Mesenchymal stem cell (in vitro differentiated cells and primary cell): ENCODE results near the gene ATP8B1.
"Not testable (repeated sequence)": the region's sequence is repeated elsewhere in the genome, so short reads cannot be mapped to it uniquely, and the experiment has no call there.

Experiments used
- DNase-seq: peaks from one replicate; pipeline ENCODE4 v3.0.0-alpha.2; 2013
- H2AFZ ChIP-seq: one replicate; pipeline ENCODE4 v1.6.1; 2013; ENCODE audit warnings: low read depth, mild to moderate bottlenecking, control low read depth, inconsistent platforms, low read length, moderate library complexity
- H2AK5ac ChIP-seq: 2 replicates; pipeline ENCODE4 v1.6.1; 2013; ENCODE audit warnings: low read length, moderate library complexity, mild to moderate bottlenecking, inconsistent platforms; ENCODE audit not compliant: severe bottlenecking
- H2BK120ac ChIP-seq: one replicate; pipeline ENCODE4 v1.6.1; 2013; ENCODE audit warnings: low read depth, mild to moderate bottlenecking, inconsistent platforms, low read length, moderate library complexity
- H2BK12ac ChIP-seq, 2 experiments: one replicate each; pipeline ENCODE4 v1.6.1; 2013; ENCODE audit warnings: inconsistent platforms in 2 of 2, low read length in 2 of 2, mild to moderate bottlenecking in 2 of 2, moderate library complexity in 2 of 2, control low read depth in 1 of 2
- H2BK15ac ChIP-seq: one replicate; pipeline ENCODE4 v1.6.1; 2013; ENCODE audit warnings: mild to moderate bottlenecking, low read depth, inconsistent platforms; ENCODE audit not compliant: poor library complexity, severe bottlenecking
- H2BK5ac ChIP-seq: 2 replicates; pipeline ENCODE4 v1.6.1; 2013; ENCODE audit warnings: low read depth, mild to moderate bottlenecking, low read length, control low read depth, inconsistent platforms; ENCODE audit not compliant: poor library complexity, severe bottlenecking
- H3K14ac ChIP-seq, 2 experiments: one replicate each; pipeline ENCODE4 v1.6.1; 2013; ENCODE audit warnings: inconsistent platforms in 2 of 2, low read length in 2 of 2, control low read depth in 1 of 2, mild to moderate bottlenecking in 1 of 2, moderate library complexity in 1 of 2
- H3K18ac ChIP-seq, 2 experiments: one replicate each; pipeline ENCODE4 v1.6.1; 2013; ENCODE audit warnings: inconsistent platforms in 2 of 2, low read length in 2 of 2, control low read depth in 1 of 2, low read depth in 1 of 2, mild to moderate bottlenecking in 1 of 2
- H3K23ac ChIP-seq, 2 experiments: one replicate each; pipeline ENCODE4 v1.6.1; 2013; ENCODE audit warnings: inconsistent platforms in 2 of 2, low read length in 2 of 2, mild to moderate bottlenecking in 2 of 2, moderate library complexity in 2 of 2, control low read depth in 1 of 2
- H3K27ac ChIP-seq: 2 replicates; pipeline ENCODE4 v1.5.1; 2013; ENCODE audit warnings: mild to moderate bottlenecking, moderate library complexity, low read length, control low read depth, inconsistent platforms; ENCODE audit not compliant: poor library complexity, severe bottlenecking
- H3K27me3 ChIP-seq, 2 experiments: 2 replicates each; pipeline versions ENCODE4 v1.6.1 to v1.7.0; 2013; ENCODE audit warnings: low read length in 2 of 2, mild to moderate bottlenecking in 2 of 2, moderate library complexity in 2 of 2, control low read depth in 1 of 2, inconsistent platforms in 1 of 2; ENCODE audit not compliant: control insufficient read depth in 1 of 2, insufficient read depth in 1 of 2
- H3K36me3 ChIP-seq, 2 experiments: 2 replicates each; pipeline versions ENCODE4 v1.6.1 to v1.7.0; 2013; ENCODE audit warnings: low read length in 2 of 2, control low read depth in 1 of 2, inconsistent platforms in 1 of 2, low read depth in 1 of 2, mild to moderate bottlenecking in 1 of 2; ENCODE audit not compliant: insufficient read depth in 2 of 2, control insufficient read depth in 1 of 2
- H3K4ac ChIP-seq, 2 experiments: one replicate each; pipeline ENCODE4 v1.6.1; 2013; ENCODE audit warnings: inconsistent platforms in 2 of 2, low read length in 2 of 2, mild to moderate bottlenecking in 2 of 2, moderate library complexity in 2 of 2, control low read depth in 1 of 2, low read depth in 1 of 2
- H3K4me1 ChIP-seq: 2 replicates; pipeline ENCODE4 v1.6.1; 2013; ENCODE audit warnings: low read depth, low read length, control low read depth; ENCODE audit not compliant: control insufficient read depth, insufficient read depth
- H3K4me2 ChIP-seq: 2 replicates; pipeline ENCODE4 v1.6.1; 2013; ENCODE audit warnings: low read length, mild to moderate bottlenecking, inconsistent platforms; ENCODE audit not compliant: poor library complexity, severe bottlenecking
- H3K4me3 ChIP-seq, 2 experiments: 2 replicates each; pipeline versions ENCODE4 v1.5.1 to v1.7.0; 2013; ENCODE audit warnings: low read length in 2 of 2, mild to moderate bottlenecking in 2 of 2, control low read depth in 1 of 2, low read depth in 1 of 2; ENCODE audit not compliant: insufficient read depth in 1 of 2
- H3K79me1 ChIP-seq: replicated peaks from 2 replicates; pipeline ENCODE4 v1.6.1; 2013; ENCODE audit warnings: mild to moderate bottlenecking, control low read depth, low read length, inconsistent platforms; ENCODE audit not compliant: poor library complexity, severe bottlenecking
- H3K9ac ChIP-seq: 2 replicates; pipeline ENCODE4 v1.7.0; 2013; ENCODE audit warnings: mild to moderate bottlenecking, low read length, moderate library complexity
- H3K9me3 ChIP-seq: 2 replicates; pipeline ENCODE4 v1.7.0; 2013; ENCODE audit warnings: mild to moderate bottlenecking, low read length; ENCODE audit not compliant: control insufficient read depth
- H4K8ac ChIP-seq: one replicate; pipeline ENCODE4 v1.6.1; 2013; ENCODE audit warnings: inconsistent platforms, mild to moderate bottlenecking, low read length, moderate library complexity
- H4K91ac ChIP-seq: one replicate; pipeline ENCODE4 v1.6.1; 2013; ENCODE audit warnings: mild to moderate bottlenecking, low read length, inconsistent platforms
- WGBS: methylation state at CpG from one replicate; pipeline ENCODE4 v1.1.7; 2013; ENCODE audit warnings: mixed read lengths; 5-methylcytosine and 5-hydroxymethylcytosine counted together

ATP8B1 gene

GRCh38 chr18:57648414-57648813, 154.7 kb downstream of the ATP8B1 start:
- no peak overlapping the region for H2BK5ac ChIP-seq
- no peaks in the 10 kb centered on the region for H3K27me3 ChIP-seq
- H3K14ac ChIP-seq: no peak overlapping the region
- H3K9ac ChIP-seq: no peak overlapping the region
- WGBS: 97% methylated on average over 32 of the region's 32 CpGs
- H3K4me1 ChIP-seq: peaks cover 2% of the 10 kb centered on the region
- peak overlapping the region; percentile 69 for H4K8ac ChIP-seq
- H2BK120ac ChIP-seq: no peak overlapping the region
- H3K36me3 ChIP-seq: peaks cover 32 to 54% of the 10 kb centered on the region in 2 experiments
- H3K23ac ChIP-seq: no peak overlapping the region
- H2AFZ ChIP-seq: no peak overlapping the region
- no peak overlapping the region for H2BK12ac ChIP-seq
- no peak overlapping the region for H4K91ac ChIP-seq
- no peak overlapping the region for H3K4me3 ChIP-seq
- DNase-seq: no peak
- no peak overlapping the region for H2BK15ac ChIP-seq
- H2AK5ac ChIP-seq: no peak overlapping the region
- no peak overlapping the region for H3K4ac ChIP-seq
- H3K79me1 ChIP-seq: peaks cover 23% of the 10 kb centered on the region
- no peaks in the 10 kb centered on the region for H3K9me3 ChIP-seq
- H3K27ac ChIP-seq: no peak overlapping the region
- H3K4me2 ChIP-seq: no peak overlapping the region
- peak overlapping the region in 1 of 2 experiments; percentile 48 for H3K18ac ChIP-seq

DNA sequence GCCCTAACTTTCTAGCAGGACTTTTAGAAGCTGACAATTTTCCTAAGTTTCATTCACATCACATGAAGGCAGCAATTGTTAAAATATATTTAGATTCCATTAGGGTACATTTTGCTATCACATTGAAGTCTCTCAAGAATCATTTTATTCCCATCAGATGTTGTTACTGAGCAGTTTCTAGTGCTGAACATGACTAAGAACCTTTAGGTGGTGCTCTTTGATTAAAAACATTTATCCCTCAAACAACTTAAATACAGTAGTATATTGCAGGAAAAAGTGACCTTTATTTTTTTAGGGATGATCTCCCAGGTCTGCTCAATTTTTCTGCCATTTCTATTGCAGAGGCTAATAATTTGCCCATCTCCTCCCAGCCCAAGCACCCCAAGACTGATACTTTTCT, 158.6 kb downstream of the ATP8B1 start:
- Histone ChIP-seq H3K14ac (no peak overlapping the region), H3K27ac (no peak overlapping the region), H3K79me1 (peaks cover 22% of the 10 kb centered on the region), H3K23ac (no peak overlapping the region), H3K9me3 (no peaks in the 10 kb centered on the region), H3K27me3 (no peaks in the 10 kb centered on the region), H3K4me2 (no peak overlapping the region), H2BK120ac (no peak overlapping the region), H2AK5ac (no peak overlapping the region), H3K9ac (no peak overlapping the region), H2BK15ac (no peak overlapping the region), H4K91ac (no peak overlapping the region), H2BK12ac (no peak overlapping the region), H3K4me3 (no peak overlapping the region), H4K8ac (no peak overlapping the region), H2BK5ac (no peak overlapping the region), H3K36me3 (peaks cover 34 to 42% of the 10 kb centered on the region in 2 experiments), H3K18ac (no peak overlapping the region), H3K4ac (no peak overlapping the region), H2AFZ (no peak overlapping the region), H3K4me1 (peaks cover 2% of the 10 kb centered on the region)
- DNase-seq: no peak

GRCh38 chr18:57643726-57644125, 159.4 kb downstream of the ATP8B1 start:
- H4K91ac ChIP-seq: not testable (repeated sequence)

GRCh38 chr18:57642462-57642861, 160.7 kb downstream of the ATP8B1 start:
- H2AK5ac ChIP-seq, H3K18ac ChIP-seq, H4K8ac ChIP-seq, H2BK12ac ChIP-seq, H3K4me1 ChIP-seq, H3K27ac ChIP-seq, DNase-seq, H3K9ac ChIP-seq, H3K9me3 ChIP-seq, H2BK15ac ChIP-seq, H3K14ac ChIP-seq, H3K23ac ChIP-seq, H2AFZ ChIP-seq, H3K4ac ChIP-seq, H3K4me3 ChIP-seq, H3K4me2 ChIP-seq, H3K27me3 ChIP-seq, H2BK120ac ChIP-seq, H2BK5ac ChIP-seq: not testable (repeated sequence)
- 96% methylated on average over 23 of the region's 29 CpGs for WGBS
- Histone ChIP-seq H3K79me1 (peaks cover 12% of the 10 kb centered on the region), H4K91ac (peak overlapping the region; percentile 27), H3K36me3 (peaks cover 20 to 26% of the 10 kb centered on the region in 2 experiments)

More at GRCh38 chr18:57643726-57644125, 159.4 kb downstream of the ATP8B1 start:
- H2AFZ ChIP-seq, H3K18ac ChIP-seq, H2BK5ac ChIP-seq, H2AK5ac ChIP-seq, H3K14ac ChIP-seq, H2BK15ac ChIP-seq, H3K9ac ChIP-seq, H3K4me3 ChIP-seq, H2BK120ac ChIP-seq, H3K4me2 ChIP-seq, H4K8ac ChIP-seq, H3K27ac ChIP-seq, DNase-seq, H3K9me3 ChIP-seq, H3K4ac ChIP-seq, H3K4me1 ChIP-seq, H3K23ac ChIP-seq, H3K27me3 ChIP-seq, H2BK12ac ChIP-seq: not testable (repeated sequence)
- H3K79me1 ChIP-seq: peaks cover 17% of the 10 kb centered on the region
- WGBS: 99% methylated on average over 25 of the region's 25 CpGs
- H3K36me3 ChIP-seq: peaks cover 29 to 37% of the 10 kb centered on the region in 2 experiments
